NCI-H187 (cell line): ENCODE measurements around the gene HECTD3.
"Not testable (repeated sequence)": the region's sequence is repeated elsewhere in the genome, so short reads cannot be mapped to it uniquely, and the experiment has no call there.

Experiments
- DNase-seq, 2 experiments: peaks; one replicate each; lab custom pipeline; 2025; lab: John Stamatoyannopoulos, UW

The HECTD3 gene

GRCh38 chr1:45014321-45015028 is 3.4 kb upstream of the HECTD3 start:
- DNase-seq, result peak; percentile 25 to 57

GRCh38 chr1:45013551-45014209 is 2.6 kb upstream of the HECTD3 start:
- DNase-seq, result no peak

- no peak for DNase-seq
Measured at GRCh38 chr1:45012639-45013278, 1.6 kb upstream of the HECTD3 start.

GRCh38 chr1:45011837-45012638 is 914 bp upstream of the HECTD3 start, which contains the start of gene UROD:
UROD (plus strand) TSS chr1:45012254; CDS start chr1:45012266, 12 bp downstream.
- peak; percentile 78 to 90 for DNase-seq

- no peak for DNase-seq
Measured at GRCh38 chr1:45009956-45010854, 919 bp downstream of the HECTD3 start.

GRCh38 chr1:45009296-45009865 is 1.7 kb downstream of the HECTD3 start:
- DNase-seq, result no peak

- no peak for DNase-seq
Measured at GRCh38 chr1:45008516-45008915, 2.6 kb downstream of the HECTD3 start.

- no peak for DNase-seq
Measured at GRCh38 chr1:45008076-45008475, 3.0 kb downstream of the HECTD3 start.

GRCh38 chr1:45007311-45007710 is 3.8 kb downstream of the HECTD3 start:
- DNase-seq, result no peak

GRCh38 chr1:45005761-45006160 is 5.4 kb downstream of the HECTD3 start:
- no peak for DNase-seq

GRCh38 chr1:45004281-45004920 is 6.7 kb downstream of the HECTD3 start:
- DNase-seq, result no peak

- DNase-seq, result no peak
Measured at GRCh38 chr1:45003741-45004140, 7.4 kb downstream of the HECTD3 start.

- DNase-seq, result no peak
Measured at GRCh38 chr1:45002650-45003645, 8.2 kb downstream of the HECTD3 start.

- not testable (repeated sequence) for DNase-seq
Measured at GRCh38 chr1:45001576-45001975, 9.5 kb downstream of the HECTD3 start.

GRCh38 chr1:45001011-45001481 is 10.1 kb downstream of the HECTD3 start:
- no peak for DNase-seq

- no peak for DNase-seq
Measured at GRCh38 chr1:44999232-44999631, 11.9 kb downstream of the HECTD3 start.

GRCh38 chr1:44995467-44996238 is 15.5 kb downstream of the HECTD3 start:
- no peak for DNase-seq

GRCh38 chr1:44994309-44994898 is 16.7 kb downstream of the HECTD3 start:
- DNase-seq, result no peak
